Neural cell (in vitro differentiated cells): Measurements from ENCODE around the gene RASAL2. TPM values are rescaled to one million over a fixed set of nuclear protein-coding genes. Genes with fewer than 3 reads are reported as not detected.

ENCODE experiments used
- H2AFZ ChIP-seq: fragments of 200-600, 300-800 bp; sonication (generic), shearing (Covaris generic); 2 replicates; pipeline ENCODE4 v1.6.0; 2014; ENCODE audit warnings: low read depth, mild to moderate bottlenecking, antibody characterized with exemption, low read length, moderate library complexity
- H3F3A ChIP-seq: fragments of 200-600 bp; shearing (Covaris generic); 2 replicates; pipeline ENCODE4 v1.6.1; 2016; ENCODE audit warnings: mild to moderate bottlenecking, moderate library complexity, mixed read lengths, antibody characterized with exemption, low read length; ENCODE audit not compliant: insufficient read depth, poor library complexity, severe bottlenecking
- H3K27ac ChIP-seq: fragments of 200-600, 300-800 bp; sonication (generic), shearing (Covaris generic); 2 replicates; pipeline ENCODE4 v1.5.1; 2014; ENCODE audit warnings: mild to moderate bottlenecking, low read length, moderate library complexity
- H3K27me3 ChIP-seq: fragments of 300-800, 200-600 bp; sonication (generic), shearing (Covaris generic); 2 replicates; pipeline ENCODE4 v1.6.0; 2014; ENCODE audit warnings: mild to moderate bottlenecking, low read depth, low read length, moderate library complexity; ENCODE audit not compliant: insufficient read depth
- H3K36me3 ChIP-seq: fragments of 300-800, 200-600 bp; sonication (generic), shearing (Covaris generic); 2 replicates; pipeline ENCODE4 v1.5.1; 2014; ENCODE audit warnings: mild to moderate bottlenecking, antibody characterized with exemption, low read length, moderate library complexity; ENCODE audit not compliant: insufficient read depth
- H3K4me2 ChIP-seq: fragments of 300-800, 200-600 bp; sonication (generic), shearing (Covaris generic); 2 replicates; pipeline ENCODE4 v1.6.0; 2014; ENCODE audit warnings: mild to moderate bottlenecking, low read length
- H3K4me3 ChIP-seq: fragments of 300-800, 200-600 bp; sonication (generic), shearing (Covaris generic); 2 replicates; pipeline ENCODE4 v1.5.1; 2014; ENCODE audit warnings: mild to moderate bottlenecking, low read length, moderate library complexity
- H3K79me2 ChIP-seq: fragments of 200-600 bp; shearing (Covaris generic); replicated peaks from 2 replicates; pipeline ENCODE4 v1.6.0; 2014; ENCODE audit warnings: mild to moderate bottlenecking, low read length, moderate library complexity; ENCODE audit not compliant: insufficient read depth
- H3K9ac ChIP-seq: fragments of 300-800, 200-600 bp; sonication (generic), shearing (Covaris generic); 2 replicates; pipeline ENCODE4 v1.6.1; 2016; ENCODE audit warnings: mild to moderate bottlenecking, low read length, mixed read lengths
- H3K9me2 ChIP-seq: fragments of 200-600 bp; shearing (Covaris generic); 2 replicates; pipeline ENCODE4 v1.6.1; 2016; ENCODE audit warnings: mild to moderate bottlenecking, low read length, mixed read lengths; ENCODE audit not compliant: insufficient read depth
- H3K9me3 ChIP-seq: fragments of 200-600, 300-800 bp; sonication (generic), shearing (Covaris generic); 2 replicates; pipeline ENCODE4 v1.6.1; 2016; ENCODE audit warnings: mild to moderate bottlenecking, mixed run types, low read length, moderate library complexity, mixed read lengths
- H4K20me1 ChIP-seq: fragments of 200-600 bp; shearing (Covaris generic); 2 replicates; pipeline ENCODE4 v1.6.1; 2016; ENCODE audit warnings: mild to moderate bottlenecking, mixed run types; ENCODE audit not compliant: insufficient read depth
- EP300 ChIP-seq: fragments of 450-650 bp; conservative IDR thresholded peaks from 2 replicates; pipeline ENCODE4 v1.6.1; 2014; ENCODE audit warnings: antibody characterized with exemption, mild to moderate bottlenecking, moderate library complexity; ENCODE audit not compliant: poor library complexity, severe bottlenecking
- EZH2 ChIP-seq: fragments of 200-600, 300-800 bp; shearing (Covaris generic), sonication (generic); IDR thresholded peaks from 2 replicates; pipeline ENCODE4 v1.6.1; 2014; ENCODE audit warnings: antibody characterized with exemption, low read length, borderline replicate concordance, mild to moderate bottlenecking; ENCODE audit not compliant: insufficient read depth, poor library complexity, severe bottlenecking
- MXI1 ChIP-seq: fragments of 450-650 bp; conservative IDR thresholded peaks from 2 replicates; pipeline ENCODE4 v1.6.1; 2014; ENCODE audit warnings: antibody characterized with exemption, mild to moderate bottlenecking; ENCODE audit not compliant: poor library complexity, severe bottlenecking
- POLR2AphosphoS5 ChIP-seq: IDR thresholded peaks from 2 replicates; pipeline ENCODE4 v1.6.1; 2012
- RAD21 ChIP-seq: fragments of 450-650 bp; conservative IDR thresholded peaks from 2 replicates; pipeline ENCODE4 v1.6.1; 2014; ENCODE audit warnings: antibody characterized with exemption, mild to moderate bottlenecking, moderate library complexity
- SMC3 ChIP-seq: fragments of 450-650 bp; conservative IDR thresholded peaks from 2 replicates; pipeline ENCODE4 v1.6.1; 2014; ENCODE audit warnings: antibody characterized with exemption, mild to moderate bottlenecking, moderate library complexity; ENCODE audit not compliant: poor library complexity
- TAF1 ChIP-seq: IDR thresholded peaks from 2 replicates; pipeline ENCODE4 v1.6.1; 2012; ENCODE audit warnings: low read depth
- polyA plus RNA-seq: library from polyadenylated mRNA; depleted of rRNA; stranded (reverse); fragments of >200 nt; gene quantifications from 2 replicates; pipeline ENCODE4 v1.2.3, GENCODE V29; 2014
- TF ChIP-seq, protein P1 (sequence below): fragments of 450-650 bp; IDR thresholded peaks from 2 replicates; pipeline ENCODE4 v1.5.1; 2014; ENCODE audit warnings: antibody characterized with exemption, mild to moderate bottlenecking, moderate library complexity; ENCODE audit not compliant: poor library complexity, severe bottlenecking
- TF ChIP-seq, protein P2 (sequence below): IDR thresholded peaks from 2 replicates; pipeline ENCODE4 v1.6.1; 2012; ENCODE audit warnings: borderline replicate concordance

Gene RASAL2
- polyA plus RNA-seq, 1 donor from 2014 or later: 73.3 TPM

DNA sequence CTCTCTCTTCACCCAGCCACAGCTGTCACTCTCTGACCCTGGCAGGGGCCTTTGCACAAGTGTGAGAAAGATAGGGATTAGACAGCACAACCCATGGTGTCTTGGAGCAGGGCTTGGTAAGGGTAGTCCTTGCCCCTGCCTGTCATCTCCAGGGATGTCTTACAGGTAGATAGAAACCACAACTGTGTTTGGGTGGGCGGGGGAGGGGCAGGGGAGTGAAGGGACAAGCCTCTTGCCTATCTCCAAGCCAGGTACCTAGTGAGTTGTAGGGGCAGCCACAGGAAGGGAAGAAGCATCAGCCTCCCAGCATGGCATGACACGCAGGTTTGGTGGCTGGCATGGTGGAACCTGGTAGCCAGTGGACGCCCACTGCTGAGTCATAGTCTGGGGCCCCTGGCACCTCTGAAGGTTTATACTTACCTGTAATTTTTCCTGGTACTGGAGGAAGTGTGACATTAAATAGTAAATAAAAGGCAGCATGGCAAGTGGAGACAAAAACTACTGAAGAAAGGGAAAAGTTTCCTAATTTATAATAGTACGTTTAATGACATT is 305.3 kb downstream of the RASAL2 start:
- no peaks in the 10 kb centered on the region for H3K27me3 ChIP-seq
- H3K9me2 ChIP-seq: no peaks in the 10 kb centered on the region
- no peak overlapping the region for H3K9ac ChIP-seq
- H3K4me3 ChIP-seq: no peak overlapping the region
- no peaks in the 10 kb centered on the region for H3K9me3 ChIP-seq
- no peak for TF ChIP-seq SMC3
- TF ChIP-seq EZH2: no peak
- TF ChIP-seq RAD21: no peak
- no peak for TF ChIP-seq MXI1
- no peak for TF ChIP-seq TAF1
- TF ChIP-seq, protein P1, sequence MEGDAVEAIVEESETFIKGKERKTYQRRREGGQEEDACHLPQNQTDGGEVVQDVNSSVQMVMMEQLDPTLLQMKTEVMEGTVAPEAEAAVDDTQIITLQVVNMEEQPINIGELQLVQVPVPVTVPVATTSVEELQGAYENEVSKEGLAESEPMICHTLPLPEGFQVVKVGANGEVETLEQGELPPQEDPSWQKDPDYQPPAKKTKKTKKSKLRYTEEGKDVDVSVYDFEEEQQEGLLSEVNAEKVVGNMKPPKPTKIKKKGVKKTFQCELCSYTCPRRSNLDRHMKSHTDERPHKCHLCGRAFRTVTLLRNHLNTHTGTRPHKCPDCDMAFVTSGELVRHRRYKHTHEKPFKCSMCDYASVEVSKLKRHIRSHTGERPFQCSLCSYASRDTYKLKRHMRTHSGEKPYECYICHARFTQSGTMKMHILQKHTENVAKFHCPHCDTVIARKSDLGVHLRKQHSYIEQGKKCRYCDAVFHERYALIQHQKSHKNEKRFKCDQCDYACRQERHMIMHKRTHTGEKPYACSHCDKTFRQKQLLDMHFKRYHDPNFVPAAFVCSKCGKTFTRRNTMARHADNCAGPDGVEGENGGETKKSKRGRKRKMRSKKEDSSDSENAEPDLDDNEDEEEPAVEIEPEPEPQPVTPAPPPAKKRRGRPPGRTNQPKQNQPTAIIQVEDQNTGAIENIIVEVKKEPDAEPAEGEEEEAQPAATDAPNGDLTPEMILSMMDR: no peak
- no peak for TF ChIP-seq POLR2AphosphoS5
- TF ChIP-seq EP300: no peak
- TF ChIP-seq, protein P2, sequence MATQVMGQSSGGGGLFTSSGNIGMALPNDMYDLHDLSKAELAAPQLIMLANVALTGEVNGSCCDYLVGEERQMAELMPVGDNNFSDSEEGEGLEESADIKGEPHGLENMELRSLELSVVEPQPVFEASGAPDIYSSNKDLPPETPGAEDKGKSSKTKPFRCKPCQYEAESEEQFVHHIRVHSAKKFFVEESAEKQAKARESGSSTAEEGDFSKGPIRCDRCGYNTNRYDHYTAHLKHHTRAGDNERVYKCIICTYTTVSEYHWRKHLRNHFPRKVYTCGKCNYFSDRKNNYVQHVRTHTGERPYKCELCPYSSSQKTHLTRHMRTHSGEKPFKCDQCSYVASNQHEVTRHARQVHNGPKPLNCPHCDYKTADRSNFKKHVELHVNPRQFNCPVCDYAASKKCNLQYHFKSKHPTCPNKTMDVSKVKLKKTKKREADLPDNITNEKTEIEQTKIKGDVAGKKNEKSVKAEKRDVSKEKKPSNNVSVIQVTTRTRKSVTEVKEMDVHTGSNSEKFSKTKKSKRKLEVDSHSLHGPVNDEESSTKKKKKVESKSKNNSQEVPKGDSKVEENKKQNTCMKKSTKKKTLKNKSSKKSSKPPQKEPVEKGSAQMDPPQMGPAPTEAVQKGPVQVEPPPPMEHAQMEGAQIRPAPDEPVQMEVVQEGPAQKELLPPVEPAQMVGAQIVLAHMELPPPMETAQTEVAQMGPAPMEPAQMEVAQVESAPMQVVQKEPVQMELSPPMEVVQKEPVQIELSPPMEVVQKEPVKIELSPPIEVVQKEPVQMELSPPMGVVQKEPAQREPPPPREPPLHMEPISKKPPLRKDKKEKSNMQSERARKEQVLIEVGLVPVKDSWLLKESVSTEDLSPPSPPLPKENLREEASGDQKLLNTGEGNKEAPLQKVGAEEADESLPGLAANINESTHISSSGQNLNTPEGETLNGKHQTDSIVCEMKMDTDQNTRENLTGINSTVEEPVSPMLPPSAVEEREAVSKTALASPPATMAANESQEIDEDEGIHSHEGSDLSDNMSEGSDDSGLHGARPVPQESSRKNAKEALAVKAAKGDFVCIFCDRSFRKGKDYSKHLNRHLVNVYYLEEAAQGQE: no peak
- no peak overlapping the region for H3K27ac ChIP-seq
- no peaks in the 10 kb centered on the region for H3K36me3 ChIP-seq
- no peaks in the 10 kb centered on the region for H3F3A ChIP-seq
- no peaks in the 10 kb centered on the region for H4K20me1 ChIP-seq
- H3K4me2 ChIP-seq: no peak overlapping the region
- peaks cover 6% of the 10 kb centered on the region for H3K79me2 ChIP-seq
- no peak overlapping the region for H2AFZ ChIP-seq

- H4K20me1 ChIP-seq: peaks cover 6% of the 10 kb centered on the region
- no peaks in the 10 kb centered on the region for H3K79me2 ChIP-seq
- no peak overlapping the region for H3K4me3 ChIP-seq
- no peak overlapping the region for H2AFZ ChIP-seq
- no peaks in the 10 kb centered on the region for H3K27me3 ChIP-seq
- H3K36me3 ChIP-seq: peaks cover 13% of the 10 kb centered on the region
- TF ChIP-seq, protein P2: no peak
- TF ChIP-seq SMC3 (no peak), EZH2 (no peak), MXI1 (no peak), EP300 (no peak), POLR2AphosphoS5 (no peak), TAF1 (no peak), RAD21 (no peak)
- TF ChIP-seq, protein P1: no peak
- no peaks in the 10 kb centered on the region for H3K9me2 ChIP-seq
- H3K4me2 ChIP-seq: no peak overlapping the region
- no peak overlapping the region for H3K27ac ChIP-seq
- no peak overlapping the region for H3K9ac ChIP-seq
- H3F3A ChIP-seq: no peaks in the 10 kb centered on the region
- H3K9me3 ChIP-seq: no peaks in the 10 kb centered on the region
Measured at GRCh38 chr1:178405137-178405536, 311.2 kb downstream of the RASAL2 start.
